Measurements from ENCODE around the gene ZNF30.
"Not testable (repeated sequence)": the region's sequence is repeated elsewhere in the genome, so short reads cannot be mapped to it uniquely, and the experiment has no call there.

The ZNF30 gene

GRCh38 chr19:34926685-34927375 lies at the start of gene ZNF30:
ZNF30 (plus strand) TSS chr19:34926903; CDS start chr19:34929948, 3,045 bp downstream.
- peak; percentile 74 to 93 for DNase-seq

DNA sequence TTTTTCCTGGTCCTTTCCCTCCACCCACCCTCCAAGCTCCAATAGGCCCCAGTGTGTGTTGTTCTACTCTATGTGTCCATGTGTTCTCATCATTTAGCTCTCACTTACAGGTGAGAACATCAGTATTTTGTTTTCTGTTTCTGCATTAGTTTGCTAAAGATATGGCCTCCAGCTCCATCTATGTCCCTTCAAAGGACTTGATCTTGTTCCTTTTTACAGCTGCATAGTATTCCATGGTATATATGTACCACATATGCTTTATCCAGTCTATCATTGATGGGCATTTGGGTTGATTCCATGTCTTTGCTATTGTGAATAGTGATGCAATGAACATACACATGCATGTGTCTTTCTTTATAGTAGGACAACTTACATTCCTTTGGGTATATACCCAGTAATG lies 47.1 kb upstream of the ZNF30 start:
- DNase-seq, result no peak

- no peak for DNase-seq
These were observed 46.7 kb upstream of the ZNF30 start for GRCh38 chr19:34880034-34880433.

- DNase-seq, result no peak
These were observed 44.7 kb upstream of the ZNF30 start for GRCh38 chr19:34881982-34882381.

DNA sequence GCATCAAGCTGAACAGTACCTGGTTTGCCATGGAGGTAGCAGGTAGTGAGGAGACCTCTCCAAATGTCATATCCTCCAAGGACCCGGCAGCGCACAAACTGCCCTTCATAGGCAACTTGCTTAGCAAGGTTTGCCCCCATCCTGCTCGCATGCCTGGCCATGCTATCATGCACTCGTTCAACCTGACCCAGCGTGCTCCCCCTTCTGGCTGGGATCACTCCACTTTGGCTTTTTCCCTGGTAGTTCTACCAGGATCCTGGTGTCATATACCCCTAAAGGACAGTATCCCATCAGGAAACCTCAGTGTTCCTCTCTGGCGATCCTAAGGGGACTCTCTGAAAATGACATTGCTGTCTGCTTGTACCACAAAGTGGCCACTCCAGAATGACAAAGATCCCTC lies 38.6 kb upstream of the ZNF30 start:
- DNase-seq, result no peak

- no peak for DNase-seq
These were observed 26.5 kb upstream of the ZNF30 start for GRCh38 chr19:34900245-34900644.

DNA sequence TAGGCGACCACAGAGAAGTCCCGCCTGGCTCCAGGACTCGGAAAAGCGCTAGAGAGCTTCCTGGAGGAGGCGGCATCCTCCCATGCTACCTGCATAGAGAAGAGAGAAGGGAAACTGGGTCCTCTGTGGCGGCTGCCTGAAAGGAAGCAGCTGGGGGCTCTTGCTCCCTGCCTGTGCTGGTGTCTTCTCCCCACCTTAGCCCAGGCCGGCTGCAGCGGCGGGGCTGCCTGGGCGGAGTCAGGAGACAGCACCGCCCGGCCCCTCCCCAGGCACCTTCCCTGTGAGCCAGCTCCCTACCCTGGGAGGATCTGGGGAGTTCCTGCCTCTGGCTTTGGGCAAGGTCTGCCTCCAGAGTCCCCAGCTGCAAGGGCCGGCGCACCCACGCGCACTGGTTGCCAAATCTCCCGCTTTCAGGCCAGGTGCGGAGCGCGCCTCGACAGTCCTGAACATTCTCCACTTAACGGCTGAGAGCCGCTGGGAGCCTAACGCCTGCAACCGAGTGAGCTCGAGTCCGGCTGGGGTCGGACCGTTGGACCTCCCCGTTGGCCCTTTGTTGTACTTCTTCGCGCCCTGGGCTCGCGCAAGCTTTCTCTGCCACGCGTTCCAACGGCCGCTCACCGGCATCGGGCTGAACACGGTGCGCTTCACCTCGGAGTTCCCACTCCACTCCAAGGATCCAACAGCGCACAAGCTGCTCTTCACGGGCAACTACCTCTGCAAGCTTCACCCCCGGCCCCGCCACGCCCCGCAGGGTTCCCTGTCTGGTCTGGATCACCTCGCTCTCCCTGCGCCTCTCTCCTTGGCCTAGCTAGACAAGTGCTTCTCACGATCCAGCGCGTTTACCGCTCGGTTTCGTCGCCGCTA lies 21.8 kb upstream of the ZNF30 start:
- DNase-seq, result no peak

DNA sequence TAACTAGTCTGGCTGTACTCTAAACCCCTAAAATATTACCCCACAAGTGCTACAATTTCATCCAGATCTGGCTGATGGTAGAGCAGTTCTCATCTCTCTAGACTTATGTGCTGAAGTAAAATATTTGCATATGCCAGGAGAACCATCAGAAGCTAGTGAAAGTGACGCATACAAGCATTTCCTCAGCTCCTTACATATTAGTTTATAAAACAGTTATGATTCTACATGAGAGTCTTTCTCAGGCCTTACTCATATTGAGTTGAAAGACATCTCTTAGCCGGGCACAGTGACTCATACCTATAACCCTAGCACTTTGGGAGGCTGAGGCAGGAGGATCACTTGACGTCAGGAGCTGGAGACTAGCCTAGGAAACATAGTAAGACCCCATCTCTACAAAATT lies 15.9 kb upstream of the ZNF30 start:
- DNase-seq, result no peak

- DNase-seq, result not testable (repeated sequence)
These were observed 9.6 kb upstream of the ZNF30 start for GRCh38 chr19:34917144-34917543.

DNA sequence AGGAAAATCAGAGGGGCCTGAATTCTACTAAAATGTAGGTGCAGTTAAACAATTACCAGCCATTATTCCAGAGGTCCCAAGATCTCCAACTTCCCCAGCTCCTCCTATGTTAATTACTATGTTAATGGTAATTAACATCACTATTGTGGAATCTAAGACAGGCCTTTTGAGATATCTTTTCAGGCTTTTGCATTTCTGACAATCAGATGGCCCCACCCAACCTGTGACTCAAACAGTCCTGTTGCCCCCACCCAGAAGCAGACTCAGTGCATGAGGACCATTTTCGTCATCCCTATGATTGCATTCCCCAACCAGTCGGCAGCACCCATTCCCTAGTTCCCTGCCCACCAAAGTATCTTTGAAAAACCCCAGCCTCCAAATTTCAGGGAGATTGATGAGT lies 8.5 kb upstream of the ZNF30 start:
- no peak for DNase-seq

- DNase-seq, result not testable (repeated sequence)
These were observed 6.5 kb upstream of the ZNF30 start for GRCh38 chr19:34920090-34920786.

- DNase-seq, result no peak
These were observed 1.3 kb upstream of the ZNF30 start for GRCh38 chr19:34925278-34925855.

- no peak for DNase-seq
These were observed 380 bp upstream of the ZNF30 start for GRCh38 chr19:34926361-34926684.

DNA sequence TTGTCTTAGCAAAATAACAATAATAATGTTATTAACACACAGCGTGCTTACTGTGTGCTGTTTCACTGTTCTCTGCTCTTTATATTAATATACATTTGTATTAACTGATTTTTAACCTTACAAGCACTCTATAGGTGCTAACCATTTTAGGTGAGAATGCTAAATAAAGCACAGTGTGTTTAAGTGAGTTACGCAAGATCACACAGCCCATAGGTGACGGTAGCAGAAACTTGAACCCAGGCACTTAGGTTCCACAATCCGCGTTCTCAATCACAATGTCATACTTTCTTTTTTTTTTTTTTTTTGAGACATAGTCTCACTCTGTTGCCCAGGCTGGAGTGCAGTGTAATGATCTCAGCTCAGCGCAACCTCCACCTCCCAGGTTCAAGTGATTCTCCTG lies 5.8 kb downstream of the ZNF30 start:
- DNase-seq, result no peak

GRCh38 chr19:34936184-34936583 lies 9.5 kb downstream of the ZNF30 start:
- no peak for DNase-seq

GRCh38 chr19:34938886-34939285 lies 12.2 kb downstream of the ZNF30 start:
- DNase-seq, result no peak

DNA sequence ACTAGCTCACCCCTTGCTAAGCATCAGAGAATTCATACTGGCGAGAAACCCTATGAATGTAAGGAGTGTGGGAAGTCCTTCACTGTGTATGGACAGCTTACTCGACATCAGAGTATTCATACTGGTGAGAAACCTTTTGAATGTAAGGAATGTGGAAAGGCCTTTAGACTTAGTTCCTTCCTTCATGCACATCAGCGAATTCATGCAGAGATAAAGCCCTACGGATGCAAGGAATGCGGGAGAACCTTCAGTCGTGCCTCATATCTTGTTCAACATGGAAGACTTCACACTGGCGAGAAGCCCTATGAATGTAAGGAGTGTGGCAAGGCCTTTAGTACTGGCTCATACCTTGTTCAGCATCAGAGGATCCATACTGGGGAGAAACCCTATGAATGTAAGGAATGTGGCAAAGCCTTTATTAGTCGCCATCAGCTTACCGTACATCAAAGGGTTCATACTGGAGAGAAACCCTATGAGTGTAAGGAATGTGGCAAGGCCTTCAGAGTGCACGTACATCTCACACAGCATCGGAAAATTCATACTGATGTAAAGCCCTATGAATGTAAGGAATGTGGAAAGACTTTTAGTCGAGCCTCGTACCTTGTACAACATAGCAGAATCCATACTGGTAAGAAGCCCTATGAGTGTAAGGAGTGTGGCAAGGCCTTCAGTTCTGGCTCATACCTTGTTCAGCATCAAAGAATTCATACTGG lies 17.3 kb downstream of the ZNF30 start:
- DNase-seq, result no peak

DNA sequence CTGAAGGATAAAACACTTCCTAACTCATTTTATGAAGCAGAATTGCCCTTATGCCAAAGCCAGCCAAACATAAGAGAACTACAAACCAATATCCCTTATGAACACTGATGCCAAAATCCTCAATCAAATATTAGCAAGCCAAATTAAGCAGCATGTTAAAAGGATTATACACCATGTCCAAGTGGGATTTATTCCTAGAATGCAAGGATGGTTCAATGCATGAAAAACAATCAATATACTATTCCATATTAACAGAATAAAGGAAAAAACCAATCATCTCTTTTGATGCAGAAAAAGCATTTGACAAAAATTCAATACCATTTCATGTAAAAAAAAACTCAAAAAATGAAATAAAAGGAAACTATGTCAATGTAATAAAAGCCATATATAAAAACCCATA lies 26.4 kb downstream of the ZNF30 start:
- DNase-seq, result no peak

- DNase-seq, result no peak
These were observed 31.4 kb downstream of the ZNF30 start for GRCh38 chr19:34957830-34958751.

DNA sequence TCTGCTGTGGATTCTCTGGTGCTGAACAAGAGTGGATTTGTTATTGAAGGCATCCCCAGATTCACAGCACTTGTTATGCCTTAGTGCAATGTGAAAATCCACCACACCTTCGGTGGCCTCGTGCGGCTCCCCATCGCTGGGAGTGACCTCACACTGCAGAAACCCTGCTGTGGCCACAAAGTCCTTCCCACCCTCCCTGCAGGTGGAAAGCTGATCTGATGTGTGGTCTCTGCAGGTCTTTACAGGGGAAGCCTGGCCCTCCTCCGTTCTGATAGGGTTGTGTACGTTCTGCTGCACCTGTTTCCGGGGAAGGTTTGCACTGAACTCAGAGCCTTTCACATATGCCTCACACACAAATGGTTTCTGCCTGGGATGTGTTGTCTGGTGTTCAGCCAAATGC lies 32.3 kb downstream of the ZNF30 start:
- DNase-seq, result no peak

GRCh38 chr19:34960103-34960805 lies 33.6 kb downstream of the ZNF30 start:
- no peak for DNase-seq

Measured in NCI-H446 (cell line).